SH-SY5Y (cell line): ENCODE measurements around the gene PHF20.
A peak's percentile ranks its signal among the peaks of the same experiment; 100 is the strongest.

Experiments
- GATA2 ChIP-seq: IDR thresholded peaks from 2 replicates; pipeline ENCODE4 v1.6.1; 2011; ENCODE audit warnings: mild to moderate bottlenecking, low read depth, low read length
- GATA3 ChIP-seq: IDR thresholded peaks from 2 replicates; pipeline ENCODE4 v1.6.1; 2011; ENCODE audit warnings: low read depth, mild to moderate bottlenecking, low read length, moderate library complexity

The PHF20 gene

DNA sequence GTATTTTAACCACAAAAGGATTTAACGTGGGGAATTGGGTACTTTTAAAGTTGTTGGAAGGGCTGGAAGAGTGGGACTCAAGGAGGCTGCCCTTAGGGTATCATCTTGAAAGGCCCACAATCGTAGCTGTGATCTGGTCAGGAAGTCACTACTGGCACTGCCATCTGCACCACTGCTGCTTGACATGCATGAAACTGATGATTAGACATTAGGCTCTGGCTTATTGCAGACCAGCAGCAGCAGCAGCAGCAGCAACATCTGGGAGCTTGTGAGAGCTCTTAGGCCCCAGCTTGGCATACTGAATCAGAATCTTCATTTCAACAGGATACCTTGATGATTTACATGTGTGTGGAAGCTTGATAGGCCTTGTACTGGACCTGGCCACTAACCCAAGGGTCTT lies 68.6 kb downstream of the PHF20 start:
- TF ChIP-seq GATA2 = peak; percentile 77
- TF ChIP-seq GATA3 = peak; percentile 42; the same call in 1 of the 2 replicates

DNA sequence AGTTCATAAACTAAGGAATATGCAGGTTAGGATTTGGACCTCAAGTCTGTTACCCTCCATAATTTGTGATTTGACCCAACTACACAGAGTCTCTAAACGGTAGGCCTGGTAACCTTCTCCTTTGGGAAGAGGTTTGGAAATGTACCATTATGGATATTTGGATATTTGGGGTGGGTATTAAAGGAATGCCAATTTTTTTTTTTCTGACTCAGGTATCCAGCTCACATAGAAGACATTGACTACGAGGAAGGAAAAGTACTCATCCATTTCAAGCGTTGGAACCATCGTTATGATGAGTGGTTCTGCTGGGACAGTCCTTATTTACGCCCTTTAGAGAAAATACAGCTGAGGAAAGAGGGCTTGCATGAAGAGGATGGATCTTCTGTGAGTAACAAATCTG lies 70.5 kb downstream of the PHF20 start:
- TF ChIP-seq GATA3 (no peak), GATA2 (no peak)

DNA sequence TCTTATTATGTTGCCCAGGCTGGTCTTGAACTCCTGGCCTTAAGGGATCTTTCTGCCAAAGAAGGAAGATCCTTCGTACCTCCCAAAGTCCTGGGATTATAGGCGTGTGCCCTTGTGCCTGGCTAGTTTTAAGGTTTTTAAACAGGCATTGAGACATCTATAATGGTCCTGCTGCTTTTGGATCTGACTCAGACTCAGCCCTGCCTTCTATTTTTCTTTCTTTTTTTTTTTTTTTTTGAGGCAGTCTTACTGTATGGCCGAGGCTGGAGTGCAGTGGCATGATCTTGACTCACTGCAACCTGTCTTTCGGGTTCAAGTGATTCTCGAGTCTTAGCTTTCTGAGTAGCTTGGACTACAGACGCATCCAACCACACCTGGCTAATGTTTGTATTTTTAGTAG lies 73.7 kb downstream of the PHF20 start:
- no peak for TF ChIP-seq GATA3

DNA sequence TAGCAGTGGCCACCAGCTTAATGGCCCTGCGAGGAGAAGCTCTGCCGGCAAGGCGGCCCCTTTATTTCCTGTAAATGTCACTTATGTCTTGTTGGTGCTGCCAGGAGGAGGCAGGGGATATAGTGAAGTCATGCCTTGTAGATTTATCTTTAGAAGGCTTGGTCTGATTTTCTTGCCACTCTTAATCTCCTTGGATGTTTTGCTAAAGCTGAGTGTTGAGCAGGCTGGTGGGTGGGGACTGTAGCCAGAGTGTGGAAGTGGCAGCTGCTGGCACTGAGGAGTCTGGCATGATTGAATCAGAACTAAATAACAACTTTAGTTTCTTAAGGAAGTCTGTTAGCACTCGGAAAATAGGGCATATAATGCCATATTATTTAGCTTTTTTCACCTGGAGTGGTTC lies 77.9 kb downstream of the PHF20 start:
- TF ChIP-seq GATA2 (no peak), GATA3 (no peak)

DNA sequence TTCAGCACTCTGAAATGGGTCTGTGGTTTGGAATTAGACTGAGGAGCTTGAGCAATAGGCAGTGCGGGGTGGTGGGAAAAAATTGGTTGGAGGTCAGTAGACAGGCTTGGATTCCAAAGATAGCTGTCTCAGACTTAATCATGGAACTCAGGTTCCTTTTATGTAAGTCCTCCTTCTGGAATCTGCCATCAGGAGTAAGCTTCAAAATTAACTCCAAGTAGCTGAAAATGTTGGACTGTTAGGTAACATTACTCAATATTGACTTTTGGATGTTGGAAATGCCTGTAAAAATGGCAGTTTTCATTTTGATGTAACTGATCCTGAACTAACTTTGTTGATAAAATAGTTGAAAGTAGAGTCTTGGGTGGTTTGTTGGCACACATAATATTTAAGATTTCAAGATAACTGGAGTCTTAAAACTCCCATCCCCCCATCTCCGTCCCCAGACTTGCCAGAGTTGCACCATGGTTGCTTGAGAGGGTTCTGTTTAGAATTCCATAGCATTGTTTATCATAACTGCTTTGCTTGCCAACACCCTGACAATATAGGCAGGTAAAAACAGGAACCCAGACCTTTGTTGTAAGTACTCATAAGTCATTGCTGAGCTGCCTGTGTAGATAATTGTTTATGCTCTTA lies 83.0 kb downstream of the PHF20 start:
- TF ChIP-seq GATA2 (no peak), GATA3 (no peak)

DNA sequence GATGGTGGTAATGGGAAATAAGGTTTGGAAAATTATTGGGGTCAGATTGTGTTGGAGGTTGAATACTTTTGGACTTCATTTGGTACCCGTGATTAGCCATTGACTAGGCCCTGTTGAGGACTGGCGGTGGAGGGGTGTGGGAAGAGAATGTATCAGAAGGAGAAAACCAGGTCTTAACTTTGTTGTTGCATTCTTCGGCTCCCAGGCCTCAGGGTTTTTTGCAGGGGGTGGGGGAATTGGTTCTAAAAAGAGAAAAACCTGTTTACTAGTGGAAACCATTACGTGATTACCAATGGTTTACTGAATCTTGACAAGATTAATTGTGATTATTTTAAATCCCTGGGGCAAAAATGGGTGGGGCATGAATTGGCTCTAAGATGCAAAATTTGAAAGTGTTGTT lies 85.1 kb downstream of the PHF20 start:
- no peak for TF ChIP-seq GATA2
- no peak for TF ChIP-seq GATA3

DNA sequence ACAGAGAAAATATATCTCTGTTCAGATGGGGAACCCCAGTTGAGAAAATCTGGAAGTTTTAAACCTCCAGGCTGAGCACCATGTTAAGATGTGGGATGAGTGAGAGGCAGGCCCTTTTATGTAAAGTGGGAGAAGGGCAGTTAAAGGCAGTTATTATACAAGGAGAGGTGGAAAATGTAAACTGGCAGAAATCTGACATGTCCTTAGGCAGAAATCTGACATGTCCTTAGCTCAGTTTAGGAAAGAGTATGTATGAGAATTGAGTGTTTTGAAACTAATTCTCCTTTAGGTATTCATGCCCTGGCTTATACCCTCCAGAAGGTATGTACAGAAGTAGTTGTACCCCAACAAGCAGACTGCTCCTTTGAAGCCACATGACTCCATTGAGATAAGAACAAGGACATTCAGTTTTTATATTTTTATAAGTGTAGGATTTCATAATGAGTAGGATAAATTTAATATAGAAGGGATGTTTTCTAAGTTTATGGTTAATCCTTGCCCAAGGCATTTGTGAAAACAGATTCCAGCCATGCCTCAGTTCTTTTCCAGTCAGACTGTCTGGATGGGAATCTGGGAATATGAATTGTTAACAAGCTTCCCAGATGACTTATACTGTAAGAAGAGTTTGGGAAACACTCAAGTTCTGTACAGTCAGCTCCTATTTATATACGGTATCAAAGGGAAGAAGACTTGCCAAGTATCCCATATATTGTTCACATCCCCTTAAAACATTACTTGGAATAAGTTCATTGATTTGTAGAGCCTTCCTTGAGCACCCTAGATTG lies 94.8 kb downstream of the PHF20 start:
- TF ChIP-seq GATA3 (no peak), GATA2 (no peak)

DNA sequence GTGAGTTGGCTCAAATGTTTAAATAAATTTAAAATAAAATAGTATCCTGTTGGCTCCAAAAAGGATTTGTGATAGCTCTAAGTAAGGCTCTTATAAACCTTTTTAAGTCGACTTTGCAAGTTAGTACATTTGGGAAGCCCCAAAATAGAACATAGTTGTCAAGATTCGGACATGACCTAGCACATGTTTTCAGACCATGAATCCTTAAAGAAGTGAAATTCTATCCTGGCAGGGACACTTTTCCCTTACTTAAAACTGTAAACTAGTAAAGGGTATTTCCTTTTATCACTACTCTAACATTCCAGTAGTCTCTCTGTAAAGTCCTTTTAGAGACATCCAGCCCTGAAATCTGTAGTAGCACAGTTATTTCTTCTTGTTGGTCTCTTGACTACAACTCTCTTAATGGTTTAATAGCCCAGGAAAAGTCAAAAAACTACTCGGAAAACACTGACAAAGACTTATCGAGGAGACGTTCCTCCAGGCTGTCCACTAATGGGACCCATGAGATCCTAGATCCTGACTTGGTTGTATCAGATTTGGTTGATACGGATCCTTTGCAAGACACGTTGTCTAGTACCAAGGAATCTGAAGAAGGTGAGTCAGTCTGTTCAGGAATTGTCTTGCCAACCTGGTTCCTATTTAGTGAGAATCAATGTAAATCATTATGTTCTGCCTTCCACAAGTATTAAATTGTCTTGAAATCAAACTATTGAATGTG lies 98.9 kb downstream of the PHF20 start:
- TF ChIP-seq GATA3 = no peak
- TF ChIP-seq GATA2 = no peak

DNA sequence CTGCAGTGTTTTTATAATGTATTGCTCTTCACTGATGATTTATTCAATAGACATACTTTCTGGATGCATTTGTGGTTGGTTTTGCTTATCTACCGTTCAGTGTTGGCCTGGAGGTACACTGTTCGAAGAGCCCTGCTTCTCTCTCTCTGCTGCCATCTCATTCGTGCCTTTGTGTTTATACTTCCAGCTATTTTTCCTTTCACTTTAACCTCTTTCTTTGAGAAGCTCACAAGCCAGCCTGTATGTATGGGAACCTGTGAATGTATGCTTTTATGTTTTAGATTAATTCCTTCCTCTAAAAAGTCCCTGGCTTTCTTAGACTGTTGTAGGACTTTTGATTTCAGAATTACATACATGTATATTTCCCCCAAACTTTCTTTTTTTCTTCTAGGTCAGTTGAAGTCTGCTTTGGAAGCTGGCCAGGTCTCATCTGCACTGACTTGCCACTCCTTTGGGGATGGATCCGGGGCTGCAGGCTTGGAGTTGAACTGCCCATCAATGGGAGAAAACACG lies 99.5 kb downstream of the PHF20 start:
- TF ChIP-seq GATA3 = no peak

DNA sequence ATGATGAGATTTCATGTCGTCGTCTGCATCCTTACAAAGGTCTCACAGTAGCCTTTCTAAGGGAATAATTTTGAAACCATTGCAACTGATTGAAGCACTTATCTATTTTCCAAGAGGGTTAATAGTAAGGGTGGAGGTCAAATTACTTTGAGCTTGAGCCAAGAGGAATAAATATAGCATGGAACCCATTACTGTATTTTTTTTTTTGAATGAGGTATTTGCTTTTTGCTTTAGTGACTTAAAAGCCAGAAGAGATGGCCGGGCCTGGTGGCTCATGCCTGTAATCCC lies 104.2 kb downstream of the PHF20 start:
- TF ChIP-seq GATA2 (no peak), GATA3 (no peak)

DNA sequence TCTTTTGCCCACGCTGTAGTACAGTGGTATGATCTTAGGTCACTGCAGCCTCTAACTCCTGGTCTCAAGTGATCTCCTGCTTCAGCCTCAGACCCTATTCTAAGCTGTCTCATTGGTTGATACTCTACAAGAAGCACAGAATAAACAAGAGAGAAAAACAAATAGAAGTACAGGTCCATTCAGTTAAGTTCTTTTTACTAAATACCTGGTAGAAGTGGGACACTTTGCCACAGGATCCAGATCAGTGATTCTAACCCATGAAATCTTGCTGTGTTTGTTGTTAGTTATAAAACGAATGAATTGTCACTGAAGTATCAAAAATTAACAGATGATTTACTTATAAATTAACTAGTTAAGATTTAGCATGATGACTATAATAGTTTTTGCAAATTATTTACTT lies 105.8 kb downstream of the PHF20 start:
- no peak for TF ChIP-seq GATA3
- TF ChIP-seq GATA2 = no peak

DNA sequence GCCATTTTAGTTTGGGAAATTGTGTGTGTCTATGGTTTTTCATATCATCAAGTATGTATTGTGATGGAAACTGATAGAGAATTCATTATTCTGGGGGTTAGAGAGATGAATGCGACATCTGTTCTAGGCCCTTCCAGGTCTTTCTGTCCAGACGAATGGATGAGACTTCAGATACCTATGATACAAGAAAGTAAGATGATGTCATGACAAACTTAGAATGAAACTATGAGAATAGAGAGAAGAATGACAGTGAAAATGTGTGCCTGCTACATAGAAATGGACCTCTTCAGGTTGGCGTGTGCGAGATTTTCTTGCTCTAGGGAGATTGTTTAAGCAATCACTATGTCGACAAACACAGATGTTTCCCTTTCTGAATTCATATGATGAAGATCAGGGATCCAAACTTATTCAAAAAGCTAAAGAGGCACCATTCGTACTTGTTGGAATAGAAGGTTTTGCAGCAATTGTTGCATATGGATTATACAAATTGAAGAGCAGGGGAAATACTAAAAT lies 106.4 kb downstream of the PHF20 start:
- TF ChIP-seq GATA2 (no peak), GATA3 (no peak)

DNA sequence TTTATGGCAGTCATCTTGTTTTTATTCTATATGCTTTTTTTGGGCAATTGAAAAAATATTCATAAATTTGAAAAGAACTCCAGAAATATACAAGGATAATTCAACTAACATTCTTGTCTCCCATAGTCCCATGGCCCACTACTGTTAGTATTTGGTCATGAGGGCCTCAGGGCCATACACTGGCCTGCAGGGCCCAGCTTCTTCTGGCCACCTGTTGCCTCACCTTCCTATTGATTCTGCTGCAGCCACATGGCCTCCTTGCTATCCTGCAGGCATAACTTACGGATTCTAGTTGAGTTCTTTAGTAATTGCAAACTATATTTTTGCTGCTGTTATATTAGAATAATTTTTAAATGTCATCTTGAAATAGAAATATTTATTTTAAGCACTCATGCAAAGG lies 109.9 kb downstream of the PHF20 start:
- no peak for TF ChIP-seq GATA2
- TF ChIP-seq GATA3 = no peak

DNA sequence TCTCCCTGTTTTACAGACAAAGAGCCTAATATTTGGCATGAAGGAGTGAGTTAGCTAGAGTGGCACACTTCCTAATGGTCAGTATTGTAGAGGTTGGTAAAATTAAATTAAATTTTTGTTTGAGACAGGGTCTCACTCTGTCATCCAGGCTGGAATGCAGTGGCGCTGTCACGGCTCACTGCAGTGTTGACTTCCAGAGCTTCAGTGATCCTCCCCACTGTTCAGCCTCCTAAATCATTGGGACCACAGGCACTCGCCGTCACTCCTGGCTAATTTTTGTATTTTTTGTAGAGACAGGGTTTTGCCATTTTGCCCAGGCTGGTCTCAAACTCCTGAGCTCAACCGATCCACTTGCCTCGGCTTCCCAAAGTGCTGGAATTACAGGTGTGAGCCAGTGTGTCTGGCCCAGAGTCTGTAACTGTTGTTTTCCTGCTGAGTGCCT lies 111.5 kb downstream of the PHF20 start:
- no peak; the same call in 1 of the 2 replicates for TF ChIP-seq GATA2
- TF ChIP-seq GATA3 = peak; percentile 58; the same call in 1 of the 2 replicates

DNA sequence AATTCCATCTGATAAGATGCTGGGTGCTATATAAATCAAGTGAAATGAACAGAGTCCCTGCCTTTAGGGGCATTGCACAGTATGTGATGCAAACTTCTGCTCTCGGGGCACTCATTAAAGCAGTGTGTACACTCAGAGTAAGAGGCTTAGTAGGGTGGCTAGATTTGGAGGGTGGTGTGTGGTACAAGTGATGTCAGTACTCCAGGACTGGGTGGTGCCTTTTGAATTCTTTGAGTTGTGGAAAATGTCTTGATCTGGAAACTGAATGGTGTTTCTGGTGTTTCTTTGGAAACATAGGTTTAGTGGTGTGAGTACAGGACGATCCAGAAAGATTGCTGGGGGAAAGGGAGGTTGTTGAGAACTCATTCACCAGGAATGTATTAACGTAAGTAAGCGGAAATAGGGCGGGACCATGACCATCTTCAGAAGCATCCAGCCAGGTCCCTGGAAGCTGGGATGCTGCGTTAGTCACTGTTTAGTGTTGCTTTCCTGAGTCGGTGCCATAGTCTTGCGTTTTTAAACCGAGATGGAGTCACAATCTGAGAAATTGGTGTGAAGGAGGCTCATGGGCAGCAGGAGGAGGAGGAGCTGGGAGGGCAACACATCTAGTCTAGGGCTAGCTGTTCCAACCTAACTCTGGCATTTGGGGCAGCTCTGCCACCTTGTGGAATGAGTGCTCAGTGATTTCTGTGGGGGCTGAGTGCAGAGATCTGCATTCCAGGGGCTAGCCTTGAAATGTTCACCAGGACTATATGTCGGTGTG lies 112.1 kb downstream of the PHF20 start:
- no peak; the same call in 1 of the 2 replicates for TF ChIP-seq GATA3
- TF ChIP-seq GATA2 = peak; percentile 81; the same call in 1 of the 2 replicates

DNA sequence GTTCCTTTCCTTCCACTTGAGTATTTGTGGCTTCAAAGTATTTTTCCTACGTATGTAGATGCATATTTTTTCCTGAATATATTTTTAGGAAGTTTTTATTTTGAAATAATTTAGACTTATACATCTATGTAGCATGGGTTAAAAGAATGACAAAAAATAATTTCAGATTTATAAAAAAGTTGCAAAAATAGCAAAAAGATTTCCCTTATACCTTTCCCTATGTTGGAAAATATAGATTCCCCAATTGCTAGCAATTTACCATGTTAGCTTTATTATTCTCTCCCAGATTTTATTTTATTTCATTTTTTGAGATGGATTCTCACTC lies 112.7 kb downstream of the PHF20 start:
- TF ChIP-seq GATA2 = no peak
- no peak for TF ChIP-seq GATA3
